ENCODE measurements around the gene F7.

Gene F7

DNA sequence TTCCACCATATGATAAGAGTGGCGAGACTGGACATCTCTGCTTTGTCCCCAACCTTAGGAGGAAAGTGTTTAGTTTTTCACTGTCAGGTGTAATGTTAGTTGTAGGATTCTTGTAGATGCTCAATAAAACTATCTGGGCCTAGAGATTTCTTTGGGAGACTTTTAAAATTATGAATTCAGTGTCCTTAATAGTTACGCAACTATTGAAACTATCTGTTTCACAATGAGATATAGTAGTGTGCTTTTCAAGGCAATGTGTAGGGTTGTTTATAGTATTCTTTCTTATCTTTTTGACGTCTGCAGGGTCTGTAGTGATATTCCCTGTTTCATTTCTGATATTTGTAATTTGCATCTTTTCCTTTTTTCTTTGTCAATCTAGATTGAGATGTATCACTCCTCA is 33.2 kb upstream of the F7 start:
- Histone ChIP-seq H3K36me3 (ENCODE audit: low read length) (no peaks in the 10 kb centered on the region), H4K20me1 (ENCODE audit: low read depth, low read length) (no peaks in the 10 kb centered on the region), H3K27me3 (ENCODE audit: low read length) (no peaks in the 10 kb centered on the region), H3K9ac (ENCODE audit: low read length) (no peak overlapping the region), H3K9me3 (ENCODE audit: insufficient read depth, low read length) (no peaks in the 10 kb centered on the region), H3F3A (ENCODE audit: insufficient read depth) (no peaks in the 10 kb centered on the region), H3K9me2 (replicated peaks; ENCODE audit: insufficient read depth, low read length) (no peaks in the 10 kb centered on the region), H3K4me2 (ENCODE audit: low read depth, low read length, poor library complexity, severe bottlenecking) (no peak overlapping the region), H3K79me2 (ENCODE audit: insufficient read depth, low read length) (no peaks in the 10 kb centered on the region), H3K27ac (ENCODE audit: low read depth, low read length) (no peak overlapping the region), H2AFZ (ENCODE audit: low read depth, low read length, severe bottlenecking) (no peak overlapping the region), H3K4me3 (ENCODE audit: insufficient read depth, low read length, poor library complexity, severe bottlenecking) (no peak overlapping the region)
- no peak for TF ChIP-seq EZH2phosphoT487 (conservative IDR thresholded peaks at IDR 0.05; ENCODE audit: low read length)
- TF ChIP-seq, protein P1, sequence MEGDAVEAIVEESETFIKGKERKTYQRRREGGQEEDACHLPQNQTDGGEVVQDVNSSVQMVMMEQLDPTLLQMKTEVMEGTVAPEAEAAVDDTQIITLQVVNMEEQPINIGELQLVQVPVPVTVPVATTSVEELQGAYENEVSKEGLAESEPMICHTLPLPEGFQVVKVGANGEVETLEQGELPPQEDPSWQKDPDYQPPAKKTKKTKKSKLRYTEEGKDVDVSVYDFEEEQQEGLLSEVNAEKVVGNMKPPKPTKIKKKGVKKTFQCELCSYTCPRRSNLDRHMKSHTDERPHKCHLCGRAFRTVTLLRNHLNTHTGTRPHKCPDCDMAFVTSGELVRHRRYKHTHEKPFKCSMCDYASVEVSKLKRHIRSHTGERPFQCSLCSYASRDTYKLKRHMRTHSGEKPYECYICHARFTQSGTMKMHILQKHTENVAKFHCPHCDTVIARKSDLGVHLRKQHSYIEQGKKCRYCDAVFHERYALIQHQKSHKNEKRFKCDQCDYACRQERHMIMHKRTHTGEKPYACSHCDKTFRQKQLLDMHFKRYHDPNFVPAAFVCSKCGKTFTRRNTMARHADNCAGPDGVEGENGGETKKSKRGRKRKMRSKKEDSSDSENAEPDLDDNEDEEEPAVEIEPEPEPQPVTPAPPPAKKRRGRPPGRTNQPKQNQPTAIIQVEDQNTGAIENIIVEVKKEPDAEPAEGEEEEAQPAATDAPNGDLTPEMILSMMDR (IDR thresholded peaks at IDR 0.05; ENCODE audit: insufficient read depth, low read length, poor library complexity, severe bottlenecking) = no peak

- H3K27ac ChIP-seq (ENCODE audit: low read depth, low read length) = no peak overlapping the region
- no peaks in the 10 kb centered on the region for H3K36me3 ChIP-seq (ENCODE audit: low read length)
- H3K9ac ChIP-seq (ENCODE audit: low read length) = no peak overlapping the region
- H3K9me2 ChIP-seq (replicated peaks; ENCODE audit: insufficient read depth, low read length) = no peaks in the 10 kb centered on the region
- H3F3A ChIP-seq (ENCODE audit: insufficient read depth) = no peaks in the 10 kb centered on the region
- no peaks in the 10 kb centered on the region for H3K9me3 ChIP-seq (ENCODE audit: insufficient read depth, low read length)
- no peak for TF ChIP-seq EZH2phosphoT487 (conservative IDR thresholded peaks at IDR 0.05; ENCODE audit: low read length)
- no peak overlapping the region for H3K4me2 ChIP-seq (ENCODE audit: low read depth, low read length, poor library complexity, severe bottlenecking)
- no peaks in the 10 kb centered on the region for H3K79me2 ChIP-seq (ENCODE audit: insufficient read depth, low read length)
- no peak overlapping the region for H3K4me3 ChIP-seq (ENCODE audit: insufficient read depth, low read length, poor library complexity, severe bottlenecking)
- H3K27me3 ChIP-seq (ENCODE audit: low read length) = no peaks in the 10 kb centered on the region
- no peak overlapping the region for H2AFZ ChIP-seq (ENCODE audit: low read depth, low read length, severe bottlenecking)
- no peaks in the 10 kb centered on the region for H4K20me1 ChIP-seq (ENCODE audit: low read depth, low read length)
These were observed 31.6 kb upstream of the F7 start for GRCh38 chr13:113073942-113074341.

- Histone ChIP-seq H3K9ac (ENCODE audit: low read length) (no peak overlapping the region), H3F3A (ENCODE audit: insufficient read depth) (no peaks in the 10 kb centered on the region), H3K27ac (ENCODE audit: low read depth, low read length) (no peak overlapping the region), H3K9me2 (replicated peaks; ENCODE audit: insufficient read depth, low read length) (no peaks in the 10 kb centered on the region), H3K27me3 (ENCODE audit: low read length) (no peaks in the 10 kb centered on the region), H3K9me3 (ENCODE audit: insufficient read depth, low read length) (no peaks in the 10 kb centered on the region), H4K20me1 (ENCODE audit: low read depth, low read length) (no peaks in the 10 kb centered on the region), H3K4me2 (ENCODE audit: low read depth, low read length, poor library complexity, severe bottlenecking) (no peak overlapping the region), H3K36me3 (ENCODE audit: low read length) (no peaks in the 10 kb centered on the region), H3K4me3 (ENCODE audit: insufficient read depth, low read length, poor library complexity, severe bottlenecking) (no peak overlapping the region), H2AFZ (ENCODE audit: low read depth, low read length, severe bottlenecking) (no peak overlapping the region), H3K79me2 (ENCODE audit: insufficient read depth, low read length) (no peaks in the 10 kb centered on the region)
- no peak for TF ChIP-seq EZH2phosphoT487 (conservative IDR thresholded peaks at IDR 0.05; ENCODE audit: low read length)
- TF ChIP-seq, protein P1 (IDR thresholded peaks at IDR 0.05; ENCODE audit: insufficient read depth, low read length, poor library complexity, severe bottlenecking) = no peak
These were observed 31.2 kb upstream of the F7 start for GRCh38 chr13:113074401-113074800.

DNA sequence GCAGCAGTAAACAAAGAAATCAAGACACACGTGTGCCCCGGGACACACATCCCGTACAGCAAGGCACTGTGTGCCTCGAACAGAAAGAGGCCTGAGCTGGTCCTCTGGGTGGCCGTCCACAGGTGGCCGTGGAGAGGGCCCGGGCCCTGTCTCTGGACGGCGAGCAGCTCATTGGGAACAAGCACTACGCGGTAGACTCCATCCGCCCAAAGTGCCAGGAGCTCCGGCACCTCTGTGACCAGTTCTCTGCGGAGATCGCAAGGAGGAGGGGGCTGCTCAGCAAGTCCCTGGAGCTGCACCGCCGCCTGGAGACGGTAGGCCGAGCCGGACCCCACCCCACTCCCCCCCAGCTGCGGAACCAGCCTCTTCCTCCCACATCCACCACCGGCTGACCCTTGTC is 30.7 kb upstream of the F7 start:
- H3K9me3 ChIP-seq (ENCODE audit: insufficient read depth, low read length) = no peaks in the 10 kb centered on the region
- no peak overlapping the region for H3K4me2 ChIP-seq (ENCODE audit: low read depth, low read length, poor library complexity, severe bottlenecking)
- H3K27ac ChIP-seq (ENCODE audit: low read depth, low read length) = no peak overlapping the region
- no peaks in the 10 kb centered on the region for H3F3A ChIP-seq (ENCODE audit: insufficient read depth)
- no peaks in the 10 kb centered on the region for H3K36me3 ChIP-seq (ENCODE audit: low read length)
- no peaks in the 10 kb centered on the region for H4K20me1 ChIP-seq (ENCODE audit: low read depth, low read length)
- no peak overlapping the region for H3K4me3 ChIP-seq (ENCODE audit: insufficient read depth, low read length, poor library complexity, severe bottlenecking)
- no peak overlapping the region for H2AFZ ChIP-seq (ENCODE audit: low read depth, low read length, severe bottlenecking)
- no peak overlapping the region for H3K9ac ChIP-seq (ENCODE audit: low read length)
- H3K79me2 ChIP-seq (ENCODE audit: insufficient read depth, low read length) = no peaks in the 10 kb centered on the region
- TF ChIP-seq EZH2phosphoT487 (conservative IDR thresholded peaks at IDR 0.05; ENCODE audit: low read length) = no peak
- TF ChIP-seq, protein P1 (IDR thresholded peaks at IDR 0.05; ENCODE audit: insufficient read depth, low read length, poor library complexity, severe bottlenecking) = no peak
- no peaks in the 10 kb centered on the region for H3K9me2 ChIP-seq (replicated peaks; ENCODE audit: insufficient read depth, low read length)
- no peaks in the 10 kb centered on the region for H3K27me3 ChIP-seq (ENCODE audit: low read length)
